ENCODE results near the gene ZNF469.

Gene ZNF469

DNA sequence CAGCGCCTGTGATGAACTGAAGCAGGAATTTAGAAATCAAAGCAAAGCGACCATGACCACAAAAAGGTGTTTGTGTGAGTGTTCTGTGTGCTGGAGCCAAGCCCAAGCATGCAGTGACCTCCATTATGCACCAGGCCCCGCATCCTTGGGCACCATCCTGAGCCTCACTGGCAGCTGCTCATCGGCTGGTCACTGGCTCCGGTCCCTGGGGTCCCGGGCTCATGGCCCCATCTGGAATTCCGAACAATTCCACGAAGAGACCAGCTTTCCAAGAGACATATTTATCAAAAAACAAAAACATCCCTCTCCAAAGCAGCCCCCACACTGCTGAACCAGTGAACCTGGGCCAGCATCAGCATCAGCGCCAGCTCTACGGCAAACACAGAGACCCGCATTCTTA is 15.2 kb upstream of the ZNF469 start:
- Mint-ChIP-seq H3K36me3 (ENCODE audit: low read depth) (no peaks in the 10 kb centered on the region), H3K27me3 (ENCODE audit: low read depth, poor library complexity) (peaks cover 20% of the 10 kb centered on the region), H3K4me3 (no peak overlapping the region), H3K4me1 (no peaks in the 10 kb centered on the region), H3K9me3 (peaks cover 14% of the 10 kb centered on the region), H3K27ac (no peak overlapping the region)
- no peak for DNase-seq
- TF ChIP-seq, protein P1, sequence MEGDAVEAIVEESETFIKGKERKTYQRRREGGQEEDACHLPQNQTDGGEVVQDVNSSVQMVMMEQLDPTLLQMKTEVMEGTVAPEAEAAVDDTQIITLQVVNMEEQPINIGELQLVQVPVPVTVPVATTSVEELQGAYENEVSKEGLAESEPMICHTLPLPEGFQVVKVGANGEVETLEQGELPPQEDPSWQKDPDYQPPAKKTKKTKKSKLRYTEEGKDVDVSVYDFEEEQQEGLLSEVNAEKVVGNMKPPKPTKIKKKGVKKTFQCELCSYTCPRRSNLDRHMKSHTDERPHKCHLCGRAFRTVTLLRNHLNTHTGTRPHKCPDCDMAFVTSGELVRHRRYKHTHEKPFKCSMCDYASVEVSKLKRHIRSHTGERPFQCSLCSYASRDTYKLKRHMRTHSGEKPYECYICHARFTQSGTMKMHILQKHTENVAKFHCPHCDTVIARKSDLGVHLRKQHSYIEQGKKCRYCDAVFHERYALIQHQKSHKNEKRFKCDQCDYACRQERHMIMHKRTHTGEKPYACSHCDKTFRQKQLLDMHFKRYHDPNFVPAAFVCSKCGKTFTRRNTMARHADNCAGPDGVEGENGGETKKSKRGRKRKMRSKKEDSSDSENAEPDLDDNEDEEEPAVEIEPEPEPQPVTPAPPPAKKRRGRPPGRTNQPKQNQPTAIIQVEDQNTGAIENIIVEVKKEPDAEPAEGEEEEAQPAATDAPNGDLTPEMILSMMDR (IDR thresholded peaks at IDR 0.05) = no peak

DNA sequence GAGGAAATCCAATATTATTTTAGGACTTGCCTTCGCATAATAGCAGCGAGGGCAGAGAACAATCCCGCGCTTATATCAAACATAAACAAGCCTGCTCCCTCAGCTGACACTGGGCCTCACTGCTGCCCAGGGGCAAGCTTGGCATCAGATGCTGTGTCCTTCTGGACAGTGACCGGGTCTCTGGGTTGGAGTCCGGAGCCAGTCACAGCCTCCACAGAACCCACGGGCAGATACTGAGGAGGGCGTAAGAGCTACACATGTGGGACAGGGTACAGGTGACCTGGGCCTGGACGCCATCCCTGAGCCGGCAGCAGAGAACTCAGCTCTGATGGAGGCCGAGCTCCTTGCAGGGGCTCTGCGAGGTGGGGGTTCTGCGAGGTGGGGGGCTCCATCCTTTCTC is 14.7 kb upstream of the ZNF469 start:
- Mint-ChIP-seq H3K36me3 (ENCODE audit: low read depth) (no peaks in the 10 kb centered on the region), H3K4me3 (no peak overlapping the region), H3K4me1 (no peaks in the 10 kb centered on the region), H3K9me3 (peaks cover 9% of the 10 kb centered on the region), H3K27ac (no peak overlapping the region), H3K27me3 (ENCODE audit: low read depth, poor library complexity) (peaks cover 15% of the 10 kb centered on the region)
- peak; percentile 0 for DNase-seq
- TF ChIP-seq, protein P1 (IDR thresholded peaks at IDR 0.05) = no peak

DNA sequence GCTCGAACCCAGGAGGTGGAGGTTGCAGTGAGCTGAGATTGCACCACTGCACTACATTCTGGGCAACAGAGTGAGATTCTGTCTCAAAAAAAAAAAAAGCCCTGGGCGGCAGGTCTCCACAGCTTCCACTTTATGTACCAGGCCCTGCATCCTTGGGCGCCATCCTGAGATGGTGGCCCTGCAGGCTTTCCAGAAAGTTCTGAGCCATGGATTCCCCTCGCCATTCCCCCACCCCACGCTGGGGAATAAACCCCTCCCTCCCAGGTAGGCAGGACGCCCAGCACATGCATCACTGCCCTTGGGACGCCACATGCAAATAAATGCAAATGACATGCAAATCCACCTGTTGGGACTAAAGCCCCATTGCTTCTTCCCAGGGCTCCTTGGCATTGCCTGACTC is 13.8 kb upstream of the ZNF469 start:
- Mint-ChIP-seq H3K4me3 (no peak overlapping the region), H3K9me3 (no peaks in the 10 kb centered on the region), H3K27ac (no peak overlapping the region), H3K4me1 (no peaks in the 10 kb centered on the region), H3K36me3 (ENCODE audit: low read depth) (no peaks in the 10 kb centered on the region), H3K27me3 (ENCODE audit: low read depth, poor library complexity) (peaks cover 11% of the 10 kb centered on the region)
- DNase-seq = peak; percentile 0
- TF ChIP-seq, protein P1 (IDR thresholded peaks at IDR 0.05) = no peak

DNA sequence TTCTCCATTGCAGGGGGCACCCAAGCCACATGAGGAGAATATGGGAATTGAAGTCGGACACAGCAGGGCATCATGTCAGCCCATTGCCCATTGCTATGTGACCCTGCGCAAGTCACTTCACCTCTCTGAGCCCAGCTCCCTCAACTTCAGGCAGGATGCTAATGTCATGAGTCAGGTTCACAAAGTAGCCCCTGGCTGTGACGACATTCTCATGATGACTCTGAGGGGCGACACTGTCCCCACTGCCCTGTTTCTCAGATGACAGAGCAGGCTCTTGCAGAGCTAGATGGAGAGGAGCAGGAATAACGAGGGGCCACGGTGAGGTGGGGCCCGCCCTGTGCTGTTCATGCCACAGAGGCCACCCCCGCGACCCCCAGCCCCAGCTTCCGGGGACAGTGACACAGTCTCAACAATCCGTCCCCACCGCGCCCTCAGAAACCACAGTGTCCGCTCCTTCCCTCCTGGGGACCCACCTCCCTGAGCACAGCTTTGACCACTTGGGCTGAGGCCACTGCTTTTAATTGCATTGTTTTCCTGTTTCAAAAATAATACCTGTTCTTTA is 13.2 kb upstream of the ZNF469 start:
- peaks cover 13% of the 10 kb centered on the region for H3K27me3 Mint-ChIP-seq (ENCODE audit: low read depth, poor library complexity)
- H3K36me3 Mint-ChIP-seq (ENCODE audit: low read depth) = no peaks in the 10 kb centered on the region
- H3K4me3 Mint-ChIP-seq = no peak overlapping the region
- H3K27ac Mint-ChIP-seq = no peak overlapping the region
- H3K4me1 Mint-ChIP-seq = no peaks in the 10 kb centered on the region
- H3K9me3 Mint-ChIP-seq = no peaks in the 10 kb centered on the region
- peak; percentile 1 for DNase-seq
- TF ChIP-seq, protein P1 (IDR thresholded peaks at IDR 0.05) = no peak

DNA sequence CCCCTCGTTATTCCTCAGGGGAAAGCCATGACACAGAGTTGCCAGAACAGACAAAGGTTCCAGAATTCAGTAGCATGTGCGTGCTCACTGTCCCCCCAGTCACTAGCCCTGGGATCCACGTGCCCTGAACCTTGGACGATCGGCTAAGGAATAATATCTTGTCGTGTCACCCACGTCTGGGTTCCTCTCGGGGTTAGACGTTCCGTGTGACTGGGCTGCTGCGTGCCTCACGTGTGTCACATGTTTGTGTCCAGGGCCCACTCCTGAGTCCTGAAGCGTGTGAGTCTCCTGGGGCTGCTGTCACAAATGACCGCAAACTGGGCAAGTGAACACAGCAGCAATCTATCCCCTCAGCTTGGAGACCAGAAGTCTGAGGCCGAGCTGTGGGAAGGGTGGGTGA is 12.4 kb upstream of the ZNF469 start:
- Mint-ChIP-seq H3K36me3 (ENCODE audit: low read depth) (no peaks in the 10 kb centered on the region), H3K9me3 (no peaks in the 10 kb centered on the region), H3K27ac (no peak overlapping the region), H3K27me3 (ENCODE audit: low read depth, poor library complexity) (peaks cover 10% of the 10 kb centered on the region), H3K4me1 (no peaks in the 10 kb centered on the region), H3K4me3 (no peak overlapping the region)
- no peak for DNase-seq
- TF ChIP-seq, protein P1 (IDR thresholded peaks at IDR 0.05) = no peak

DNA sequence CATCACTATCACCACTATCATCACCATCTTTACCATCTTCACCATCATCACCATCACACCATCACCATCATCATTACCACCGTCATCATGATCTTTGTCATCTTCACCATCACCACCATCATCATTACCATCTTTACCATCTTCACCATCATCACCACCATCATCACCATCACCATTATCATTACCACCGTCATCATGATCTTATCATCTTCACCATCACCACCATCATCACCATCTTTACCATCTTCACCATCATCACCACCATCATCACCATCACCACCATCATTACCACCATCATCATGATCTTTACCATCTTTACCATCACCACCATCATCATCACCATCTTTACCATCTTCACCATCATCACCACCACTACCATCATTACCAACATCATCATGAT is 10.2 kb upstream of the ZNF469 start:
- Mint-ChIP-seq H3K27ac (no peak overlapping the region), H3K9me3 (no peaks in the 10 kb centered on the region), H3K4me3 (no peak overlapping the region), H3K36me3 (ENCODE audit: low read depth) (no peaks in the 10 kb centered on the region), H3K27me3 (ENCODE audit: low read depth, poor library complexity) (peaks cover 15% of the 10 kb centered on the region), H3K4me1 (no peaks in the 10 kb centered on the region)
- no peak for DNase-seq
- TF ChIP-seq, protein P1 (IDR thresholded peaks at IDR 0.05) = no peak
